Measurements from ENCODE around the gene TPK1. TPM values are rescaled to one million over a fixed set of nuclear protein-coding genes. Genes with fewer than 3 reads are reported as not detected.
"Not testable (repeated sequence)": the region's sequence is repeated elsewhere in the genome, so short reads cannot be mapped to it uniquely, and the experiment has no call there.

Gene TPK1
- total and polyA plus RNA-seq, 2 of the 8 experiments (the other 6 are each of a cell fraction or from before 2014, with no cell fraction given), result 1.9 to 2.7 TPM

DNA sequence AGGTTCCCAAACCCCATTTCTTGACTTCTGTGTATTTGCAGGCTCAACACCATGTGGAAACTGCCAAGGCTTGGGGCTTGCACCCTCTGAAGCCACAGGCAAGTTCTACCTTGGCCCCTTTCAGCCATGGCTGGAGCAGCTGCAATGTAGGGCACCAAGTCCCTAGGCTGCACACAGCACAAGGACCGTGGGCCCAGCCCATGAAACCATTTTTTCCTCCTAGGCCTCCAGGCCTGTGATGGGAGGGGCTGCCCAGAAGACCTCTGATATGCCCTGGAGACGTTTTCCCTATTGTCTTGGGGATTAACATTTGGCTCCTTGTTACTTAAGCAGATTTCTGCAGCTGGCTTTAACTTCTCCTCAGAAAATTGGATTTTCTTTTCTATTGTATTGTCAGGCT, 408.3 kb downstream of the TPK1 start:
- H3K79me1 ChIP-seq (ENCODE audit: low read depth, low read length); H3K18ac ChIP-seq (ENCODE audit: extremely low read depth, low read length); H3K4me2 ChIP-seq (ENCODE audit: insufficient read depth in 1 of 2, low read depth in 2 of 2, low read length in 2 of 2); FAIRE-seq; H2BK5ac ChIP-seq (ENCODE audit: low read depth, low read length); H2AK5ac ChIP-seq (ENCODE audit: low read depth, low read length); H4K91ac ChIP-seq (replicated peaks; ENCODE audit: insufficient read length, low read length); H3K23ac ChIP-seq (ENCODE audit: insufficient read length); H3K4ac ChIP-seq (replicated peaks; ENCODE audit: insufficient read length, low read depth, low read length); H3K9ac ChIP-seq (replicated peaks in 1 of 4; ENCODE audit: extremely low read depth in 1 of 4, low read depth in 3 of 4, low read length in 3 of 4); H3K4me3 ChIP-seq (ENCODE audit: extremely low read depth in 1 of 4, insufficient read depth in 2 of 4, low read depth in 3 of 4, low read length in 4 of 4); H2BK15ac ChIP-seq (ENCODE audit: low read length); H3K36me3 ChIP-seq (ENCODE audit: control insufficient read depth in 2 of 4, insufficient read depth in 4 of 4, low read length in 3 of 4); H2BK12ac ChIP-seq (ENCODE audit: low read depth, low read length); H4K8ac ChIP-seq (ENCODE audit: extremely low read depth, insufficient read depth, low read length); H4K20me1 ChIP-seq (replicated peaks in 1 of 2; ENCODE audit: control insufficient read depth in 1 of 2, insufficient read depth in 2 of 2, low read length in 2 of 2); CTCF ChIA-PET (ENCODE audit: partially characterized antibody); H3K14ac ChIP-seq (ENCODE audit: insufficient read length); DNase-seq (ENCODE audit: low read depth in 1 of 2, low spot score in 2 of 2); H3K4me1 ChIP-seq (replicated peaks in 1 of 4; ENCODE audit: control insufficient read depth in 3 of 4, insufficient read depth in 4 of 4, low read length in 3 of 4); H2AFZ ChIP-seq (ENCODE audit: low read length); H3K56ac ChIP-seq (replicated peaks; ENCODE audit: insufficient read length, low read depth, low read length); POLR2A ChIA-PET (ENCODE audit: partially characterized antibody); H2BK20ac ChIP-seq (ENCODE audit: low read length); H2BK120ac ChIP-seq (replicated peaks; ENCODE audit: low read depth, low read length); H3K23me2 ChIP-seq (ENCODE audit: low read depth, low read length); H4K5ac ChIP-seq (ENCODE audit: insufficient read length, low read depth, low read length); H3K79me2 ChIP-seq (ENCODE audit: control insufficient read depth in 1 of 2, insufficient read depth in 2 of 2, low read length in 2 of 2); H3K27me3 ChIP-seq (replicated peaks in 1 of 4; ENCODE audit: control insufficient read depth in 3 of 4, extremely low read depth in 1 of 4, insufficient read depth in 3 of 4, low read length in 3 of 4); H3K27ac ChIP-seq (ENCODE audit: low read depth, low read length): not testable (repeated sequence)
- H3K9me3 ChIP-seq (ENCODE audit: insufficient read depth in 2 of 2, low read depth in 1 of 2, low read length in 1 of 2), result peaks cover 29 to 40% of the 10 kb centered on the region in 2 experiments
- WGBS, 2 experiments (ENCODE audit: extremely low coverage in 1 of 2, insufficient coverage in 1 of 2, insufficient read length in 1 of 2, insufficient replicate concordance in 2 of 2, low coverage in 1 of 2, low lambda C conversion rate in 2 of 2, missing lambda C conversion rate in 1 of 2), result 79% methylated on average over 2 of the region's 2 CpGs; no CpG with 5 or more reads in 1 of the 2 experiments

DNA sequence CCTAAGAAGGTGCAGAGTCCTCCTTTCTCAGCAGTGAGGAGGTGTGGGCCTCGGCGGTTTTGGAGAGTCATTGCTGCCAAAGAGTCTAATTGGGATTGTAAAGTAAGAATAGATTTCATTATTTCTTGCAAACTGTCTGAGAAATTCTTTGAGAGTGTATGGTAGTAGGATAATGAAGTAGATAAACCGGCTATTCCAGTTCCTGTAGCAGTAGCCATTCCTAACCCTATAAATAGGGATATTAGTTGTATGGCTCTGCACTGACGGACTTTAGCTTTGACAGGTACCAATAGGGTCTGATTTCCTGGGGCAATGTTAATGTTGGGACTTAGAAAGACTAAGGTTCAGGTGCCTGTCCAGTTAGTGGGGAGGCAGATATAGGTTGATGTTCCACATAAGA, 416.9 kb downstream of the TPK1 start:
- H3K79me2 ChIP-seq (ENCODE audit: control insufficient read depth in 1 of 2, insufficient read depth in 2 of 2, low read length in 2 of 2); H3K79me1 ChIP-seq (ENCODE audit: low read depth, low read length); H2AK5ac ChIP-seq (ENCODE audit: low read depth, low read length); H3K27ac ChIP-seq (ENCODE audit: low read depth, low read length); POLR2A ChIA-PET (ENCODE audit: partially characterized antibody); H3K4me2 ChIP-seq (ENCODE audit: insufficient read depth in 1 of 2, low read depth in 2 of 2, low read length in 2 of 2); H3K36me3 ChIP-seq (ENCODE audit: control insufficient read depth in 2 of 4, insufficient read depth in 4 of 4, low read length in 3 of 4); H3K23me2 ChIP-seq (ENCODE audit: low read depth, low read length); CTCF ChIA-PET (ENCODE audit: partially characterized antibody); H3K9ac ChIP-seq (replicated peaks in 1 of 4; ENCODE audit: extremely low read depth in 1 of 4, low read depth in 3 of 4, low read length in 3 of 4); H4K8ac ChIP-seq (ENCODE audit: extremely low read depth, insufficient read depth, low read length); H4K91ac ChIP-seq (replicated peaks; ENCODE audit: insufficient read length, low read length); H2BK20ac ChIP-seq (ENCODE audit: low read length); H3K4me3 ChIP-seq (ENCODE audit: extremely low read depth in 1 of 4, insufficient read depth in 2 of 4, low read depth in 3 of 4, low read length in 4 of 4); H3K56ac ChIP-seq (replicated peaks; ENCODE audit: insufficient read length, low read depth, low read length); H2BK120ac ChIP-seq (replicated peaks; ENCODE audit: low read depth, low read length); FAIRE-seq; H2BK12ac ChIP-seq (ENCODE audit: low read depth, low read length); H4K20me1 ChIP-seq (replicated peaks in 1 of 2; ENCODE audit: control insufficient read depth in 1 of 2, insufficient read depth in 2 of 2, low read length in 2 of 2); H3K9me3 ChIP-seq (ENCODE audit: insufficient read depth in 2 of 2, low read depth in 1 of 2, low read length in 1 of 2); H2BK5ac ChIP-seq (ENCODE audit: low read depth, low read length); DNase-seq (ENCODE audit: low read depth in 1 of 2, low spot score in 2 of 2); H4K5ac ChIP-seq (ENCODE audit: insufficient read length, low read depth, low read length); H3K18ac ChIP-seq (ENCODE audit: extremely low read depth, low read length); H2AFZ ChIP-seq (ENCODE audit: low read length); H2BK15ac ChIP-seq (ENCODE audit: low read length); H3K23ac ChIP-seq (ENCODE audit: insufficient read length); H3K4ac ChIP-seq (replicated peaks; ENCODE audit: insufficient read length, low read depth, low read length); H3K27me3 ChIP-seq (replicated peaks in 1 of 4; ENCODE audit: control insufficient read depth in 3 of 4, extremely low read depth in 1 of 4, insufficient read depth in 3 of 4, low read length in 3 of 4); H3K4me1 ChIP-seq (replicated peaks in 1 of 4; ENCODE audit: control insufficient read depth in 3 of 4, insufficient read depth in 4 of 4, low read length in 3 of 4); H3K14ac ChIP-seq (ENCODE audit: insufficient read length): not testable (repeated sequence)
- 85% methylated on average over 4 of the region's 4 CpGs; no CpG with 5 or more reads in 1 of the 2 experiments for WGBS, 2 experiments (ENCODE audit: extremely low coverage in 1 of 2, insufficient coverage in 1 of 2, insufficient read length in 1 of 2, insufficient replicate concordance in 2 of 2, low coverage in 1 of 2, low lambda C conversion rate in 2 of 2, missing lambda C conversion rate in 1 of 2)

All from H1 (cell line).